Fibroblast of pulmonary artery (primary cell): ENCODE measurements around the gene GABRG3.

Experiments used
- DNase-seq: peaks from one replicate; pipeline ENCODE4 v3.0.0-alpha.2; 2010; ENCODE audit warnings: low read depth
- H3K4me3 ChIP-seq: replicated peaks from 2 replicates; pipeline ENCODE4 v1.5.1; 2011; ENCODE audit warnings: low read depth, mild to moderate bottlenecking, control low read depth, low read length, moderate library complexity
- TF ChIP-seq, protein P1 (sequence below): IDR thresholded peaks from 2 replicates; pipeline ENCODE4 v1.5.1; 2011; ENCODE audit warnings: mild to moderate bottlenecking, control low read depth, low read length, inconsistent platforms; ENCODE audit errors: missing control alignments

Gene GABRG3

DNA sequence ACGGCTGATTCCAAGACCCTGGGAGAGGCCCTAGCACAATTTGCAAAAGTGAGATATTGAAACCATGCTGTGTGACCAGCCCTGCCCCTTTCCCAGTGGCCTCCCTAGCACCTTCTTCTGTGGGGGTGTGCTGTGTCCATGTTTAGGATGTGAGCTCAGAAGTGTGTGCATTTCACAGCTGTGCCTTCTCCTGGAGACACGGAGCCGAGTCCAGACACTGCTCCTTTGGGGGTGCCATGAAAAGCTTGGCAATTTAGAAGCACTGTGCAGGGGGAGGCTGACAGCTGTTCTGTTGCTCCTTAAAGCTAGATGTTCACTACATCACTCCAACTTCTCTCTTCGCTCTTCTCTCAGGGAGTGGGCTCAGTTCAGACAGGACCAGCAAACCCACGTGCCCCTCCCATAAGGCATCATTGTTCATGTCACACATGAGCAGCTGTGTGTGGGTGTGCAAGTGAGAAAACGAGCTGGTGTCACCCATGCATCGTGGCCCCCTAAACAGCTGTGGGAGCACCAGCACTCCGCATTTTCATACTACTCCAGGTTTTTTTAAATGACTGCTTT, 492.6 kb downstream of the GABRG3 start:
- TF ChIP-seq, protein P1, sequence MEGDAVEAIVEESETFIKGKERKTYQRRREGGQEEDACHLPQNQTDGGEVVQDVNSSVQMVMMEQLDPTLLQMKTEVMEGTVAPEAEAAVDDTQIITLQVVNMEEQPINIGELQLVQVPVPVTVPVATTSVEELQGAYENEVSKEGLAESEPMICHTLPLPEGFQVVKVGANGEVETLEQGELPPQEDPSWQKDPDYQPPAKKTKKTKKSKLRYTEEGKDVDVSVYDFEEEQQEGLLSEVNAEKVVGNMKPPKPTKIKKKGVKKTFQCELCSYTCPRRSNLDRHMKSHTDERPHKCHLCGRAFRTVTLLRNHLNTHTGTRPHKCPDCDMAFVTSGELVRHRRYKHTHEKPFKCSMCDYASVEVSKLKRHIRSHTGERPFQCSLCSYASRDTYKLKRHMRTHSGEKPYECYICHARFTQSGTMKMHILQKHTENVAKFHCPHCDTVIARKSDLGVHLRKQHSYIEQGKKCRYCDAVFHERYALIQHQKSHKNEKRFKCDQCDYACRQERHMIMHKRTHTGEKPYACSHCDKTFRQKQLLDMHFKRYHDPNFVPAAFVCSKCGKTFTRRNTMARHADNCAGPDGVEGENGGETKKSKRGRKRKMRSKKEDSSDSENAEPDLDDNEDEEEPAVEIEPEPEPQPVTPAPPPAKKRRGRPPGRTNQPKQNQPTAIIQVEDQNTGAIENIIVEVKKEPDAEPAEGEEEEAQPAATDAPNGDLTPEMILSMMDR = no peak
- DNase-seq = no peak
- no peak overlapping the region for H3K4me3 ChIP-seq

GRCh38 chr15:27464941-27465612, 494.1 kb downstream of the GABRG3 start:
- H3K4me3 ChIP-seq = no peak overlapping the region
- no peak for DNase-seq
- TF ChIP-seq, protein P1 = no peak

DNA sequence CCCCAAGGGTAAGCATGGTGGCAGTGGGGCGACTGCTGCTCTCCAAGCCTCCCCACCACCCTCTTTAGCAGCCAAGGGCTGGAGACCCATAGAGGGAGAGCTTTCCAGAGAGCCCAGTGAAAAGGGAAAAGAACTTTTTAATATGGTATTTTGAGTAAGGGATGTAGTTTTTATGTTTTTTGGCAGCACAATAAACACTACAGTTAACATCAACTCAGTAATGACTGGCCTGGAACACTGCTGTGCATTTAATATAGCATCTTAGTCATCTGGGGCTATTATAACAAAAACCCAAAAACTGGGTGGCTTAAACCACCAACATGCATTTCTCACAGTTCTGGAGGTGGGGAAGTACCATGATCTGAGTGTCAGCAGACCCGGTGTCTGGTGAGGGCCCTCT, 495.8 kb downstream of the GABRG3 start:
- no peak overlapping the region for H3K4me3 ChIP-seq
- TF ChIP-seq, protein P1 = no peak
- DNase-seq = no peak

GRCh38 chr15:27468151-27468591, 497.2 kb downstream of the GABRG3 start:
- no peak overlapping the region for H3K4me3 ChIP-seq
- no peak for DNase-seq
- TF ChIP-seq, protein P1 = no peak

- DNase-seq = no peak
- TF ChIP-seq, protein P1 = no peak
- H3K4me3 ChIP-seq = no peak overlapping the region
Measured at GRCh38 chr15:27473845-27474244, 502.9 kb downstream of the GABRG3 start.

DNA sequence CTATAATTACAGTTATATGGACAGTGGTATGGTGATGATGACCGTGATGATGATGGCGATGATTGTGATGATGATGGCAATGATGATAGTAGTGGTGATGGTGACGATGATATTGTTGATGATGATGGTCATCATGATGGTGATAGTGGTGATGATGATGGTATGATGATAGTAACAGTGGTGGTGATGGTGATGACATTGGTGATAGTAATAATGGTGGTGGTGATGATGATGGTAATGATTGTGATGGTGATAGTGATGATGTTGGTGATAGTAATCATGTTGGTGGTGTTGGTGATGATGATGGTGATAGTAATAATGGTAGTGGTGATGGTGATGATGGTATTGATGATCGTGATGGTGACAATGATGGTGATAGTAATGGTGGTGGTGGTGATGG, 504.4 kb downstream of the GABRG3 start:
- TF ChIP-seq, protein P1 = no peak
- no peak overlapping the region for H3K4me3 ChIP-seq
- DNase-seq = no peak
